ENCODE results near the gene PRDM10.
"Not testable (repeated sequence)": the region's sequence is repeated elsewhere in the genome, so short reads cannot be mapped to it uniquely, and the experiment has no call there.

The PRDM10 gene

GRCh38 chr11:129888451-129888850 lies 114.2 kb downstream of the PRDM10 start:
- DNase-seq: no peak

DNA sequence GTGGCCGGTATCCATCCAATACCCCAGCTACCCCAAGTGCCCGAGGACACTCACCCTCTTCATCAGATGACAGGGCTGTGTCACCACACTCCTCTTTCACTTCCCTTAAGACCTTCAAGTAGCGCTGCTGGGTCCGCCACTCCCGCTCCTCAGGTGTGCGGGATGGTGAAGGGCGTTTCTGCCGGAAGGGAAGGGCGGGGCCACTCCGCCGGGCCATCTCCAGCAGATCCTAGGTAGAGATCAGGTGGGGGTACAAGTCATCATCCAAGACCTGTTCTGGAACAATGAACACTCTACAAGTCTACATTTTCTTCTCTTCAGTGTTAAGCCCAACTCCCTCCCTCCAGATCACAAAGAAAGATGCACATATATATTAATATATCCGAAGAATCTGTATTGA lies 117.3 kb downstream of the PRDM10 start:
- DNase-seq: no peak

- no peak for DNase-seq
These were observed 118.1 kb downstream of the PRDM10 start for GRCh38 chr11:129884581-129884980.

DNA sequence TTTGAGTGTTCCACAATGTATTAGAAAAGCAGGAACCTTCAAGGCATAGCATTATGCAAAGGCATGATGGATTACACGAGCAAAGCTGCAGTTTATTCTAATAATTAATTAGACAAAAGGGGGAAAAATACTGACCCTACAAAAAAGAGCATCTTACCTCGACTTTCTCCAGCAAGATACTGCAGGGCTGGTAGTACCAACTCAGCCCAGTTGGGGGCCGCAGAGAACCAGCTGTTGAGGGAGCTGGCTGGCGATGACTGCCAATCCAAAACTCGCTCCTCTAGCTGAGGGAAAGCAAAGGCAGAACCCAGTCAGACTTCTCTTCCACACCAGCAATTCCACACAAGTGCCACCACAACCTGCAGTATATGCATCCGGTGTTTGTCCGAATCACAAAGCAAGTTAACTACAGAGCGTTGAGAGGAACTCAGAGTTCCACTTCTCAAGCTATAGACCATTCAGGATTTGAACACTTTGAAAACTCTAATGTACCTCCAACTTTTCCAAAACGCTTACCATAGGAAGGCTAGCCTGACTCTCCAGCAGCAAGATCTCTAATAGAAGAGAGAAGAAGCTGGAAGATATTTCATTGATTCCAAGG lies 121.0 kb downstream of the PRDM10 start:
- DNase-seq: no peak

DNA sequence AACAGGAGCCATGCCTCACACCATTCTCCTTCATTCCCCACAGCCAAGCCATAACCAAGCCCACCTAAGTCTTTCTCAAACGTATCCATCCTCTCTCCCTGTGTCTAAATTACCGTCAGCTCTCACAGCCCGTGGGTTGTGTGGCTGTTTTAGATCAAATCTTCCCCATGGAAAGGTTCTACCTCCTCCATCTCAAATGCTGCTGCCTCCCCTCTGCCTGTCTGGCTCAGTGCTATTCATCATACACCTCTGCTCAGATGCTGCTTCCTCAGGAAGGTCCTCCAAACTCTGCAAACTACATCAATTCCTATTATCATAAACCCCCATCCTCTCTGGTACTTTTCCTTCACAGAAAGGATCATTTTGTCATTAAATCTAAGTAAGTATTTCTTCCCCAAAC lies 122.3 kb downstream of the PRDM10 start:
- no peak for DNase-seq

DNA sequence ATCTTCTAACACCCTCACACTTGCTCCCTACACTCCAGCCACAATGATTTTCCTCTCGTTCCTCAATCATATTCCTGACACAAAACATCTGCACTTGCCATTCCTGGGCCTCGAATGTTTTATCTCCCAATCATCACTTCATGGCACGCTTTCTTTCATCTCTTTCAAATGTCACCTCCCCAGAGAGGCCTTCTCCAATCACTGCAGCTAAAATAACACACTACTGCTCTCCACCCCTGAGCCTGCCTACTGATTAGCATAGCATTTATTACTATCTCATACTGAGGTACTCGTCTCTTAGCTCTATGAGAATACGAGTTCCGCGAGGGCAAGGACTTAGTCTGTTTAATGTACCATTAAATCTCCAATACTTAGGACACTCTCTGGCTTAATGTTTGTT lies 130.7 kb downstream of the PRDM10 start:
- no peak for DNase-seq

- DNase-seq: not testable (repeated sequence)
These were observed 134.0 kb downstream of the PRDM10 start for GRCh38 chr11:129868626-129869025.

GRCh38 chr11:129866311-129866710 lies 136.3 kb downstream of the PRDM10 start:
- DNase-seq: no peak

- no peak for DNase-seq
These were observed 136.9 kb downstream of the PRDM10 start for GRCh38 chr11:129865701-129866100.

DNA sequence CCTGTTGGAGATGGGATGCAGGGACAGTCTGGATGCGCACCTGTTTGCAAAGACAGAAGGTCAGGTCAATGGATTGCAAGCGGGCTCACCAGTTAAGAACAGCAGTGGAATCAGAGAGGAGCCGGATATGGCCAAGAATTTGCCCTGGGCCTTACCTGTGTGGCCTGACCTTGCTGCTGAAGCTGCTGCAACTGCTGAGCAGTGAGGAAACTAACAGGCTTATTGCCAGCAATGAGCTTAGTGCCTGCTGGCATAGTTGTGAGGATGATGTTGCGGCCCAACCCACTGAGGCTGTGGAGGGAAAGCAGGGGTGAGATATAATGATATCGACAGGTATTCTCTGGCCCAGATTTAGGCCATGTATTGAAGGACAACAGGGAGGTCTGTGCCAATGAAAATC lies 137.8 kb downstream of the PRDM10 start:
- DNase-seq: no peak

DNA sequence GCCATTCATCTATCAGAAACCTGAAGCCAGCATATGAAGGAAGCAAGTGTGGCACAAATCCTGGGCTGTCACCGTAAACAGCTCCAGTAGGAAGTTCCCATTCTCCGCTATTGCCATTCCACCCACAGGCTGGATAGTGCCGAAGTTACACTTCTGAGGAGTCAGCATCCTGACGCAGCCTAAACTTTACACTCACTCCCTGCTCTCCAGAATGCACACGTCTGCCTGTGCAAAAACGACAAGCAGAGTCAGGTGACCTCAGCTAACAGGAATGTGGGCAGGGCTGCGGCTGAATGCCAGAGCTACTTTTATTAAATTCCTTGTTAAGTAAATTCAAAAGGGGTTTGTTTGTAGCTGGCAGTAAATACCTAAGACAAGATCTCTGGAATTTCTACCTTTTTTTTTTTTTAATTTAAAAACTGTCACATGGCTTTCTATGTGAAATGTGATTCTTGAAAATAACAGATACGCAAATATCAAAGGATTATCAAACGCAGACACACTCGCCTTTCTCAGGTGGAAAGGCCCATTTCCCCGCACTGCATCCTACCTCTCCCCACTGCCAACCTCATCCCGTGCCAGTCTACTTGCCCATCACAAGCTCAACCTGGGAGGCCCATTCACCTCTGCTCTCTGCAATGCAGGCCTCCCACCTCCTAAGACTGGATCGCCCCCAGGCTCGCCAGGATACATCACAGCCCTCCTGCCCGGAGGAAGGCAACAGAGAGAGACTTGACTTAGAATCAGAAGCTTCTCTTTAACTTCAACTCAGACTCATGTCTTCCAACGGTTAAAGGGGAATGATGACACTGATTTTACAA lies 140.7 kb downstream of the PRDM10 start:
- DNase-seq: peak; percentile 96

DNA sequence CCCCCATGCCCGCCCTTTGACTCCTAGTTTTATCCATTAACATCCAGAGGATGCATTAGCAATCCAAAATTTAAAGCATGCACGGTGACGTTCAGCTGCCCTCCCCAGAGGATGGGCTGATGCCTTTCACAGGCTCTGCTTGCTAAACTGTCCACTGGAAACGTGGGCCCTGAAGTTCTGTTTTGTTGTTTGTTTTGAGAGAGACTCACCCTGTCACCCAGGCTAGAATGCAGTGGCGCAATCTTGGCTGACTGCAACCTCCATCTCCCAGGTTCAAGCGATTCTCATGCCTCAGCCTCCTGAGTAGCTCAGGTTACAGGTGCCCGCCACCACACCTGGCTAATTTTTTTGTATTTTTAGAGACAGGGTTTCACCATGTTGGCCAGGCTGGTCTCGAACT lies 146.6 kb downstream of the PRDM10 start:
- DNase-seq: no peak

DNA sequence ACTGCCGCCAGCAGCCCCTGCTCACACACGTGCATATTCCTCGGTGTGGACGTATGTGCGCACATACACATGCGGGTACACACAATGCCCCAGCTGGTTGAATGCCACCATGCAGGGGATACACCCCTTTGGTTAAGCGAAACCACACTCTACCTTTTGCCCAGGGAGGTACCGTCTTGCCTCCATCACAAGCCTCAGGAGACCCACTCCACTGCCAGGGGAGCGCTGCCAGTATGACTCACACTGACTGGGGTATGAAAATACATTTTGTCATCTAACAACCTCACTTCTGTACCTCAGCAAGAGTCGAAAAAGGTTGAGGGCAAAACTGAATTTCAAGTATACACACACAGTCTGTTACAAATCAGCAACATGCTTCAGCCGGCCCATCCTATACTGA lies 147.5 kb downstream of the PRDM10 start:
- no peak for DNase-seq

GRCh38 chr11:129854232-129854805 lies 148.3 kb downstream of the PRDM10 start:
- DNase-seq: no peak

GRCh38 chr11:129853518-129854231 lies 149.0 kb downstream of the PRDM10 start:
- no peak for DNase-seq

GRCh38 chr11:129852125-129852740 lies 150.4 kb downstream of the PRDM10 start:
- no peak for DNase-seq
